CMK (cell line): ENCODE measurements around the gene NECAP2.

Experiments used
- DNase-seq: peaks from one replicate; pipeline ENCODE4 v3.0.0-alpha.2; 2010; ENCODE audit warnings: low read depth

NECAP2 gene, protein sequence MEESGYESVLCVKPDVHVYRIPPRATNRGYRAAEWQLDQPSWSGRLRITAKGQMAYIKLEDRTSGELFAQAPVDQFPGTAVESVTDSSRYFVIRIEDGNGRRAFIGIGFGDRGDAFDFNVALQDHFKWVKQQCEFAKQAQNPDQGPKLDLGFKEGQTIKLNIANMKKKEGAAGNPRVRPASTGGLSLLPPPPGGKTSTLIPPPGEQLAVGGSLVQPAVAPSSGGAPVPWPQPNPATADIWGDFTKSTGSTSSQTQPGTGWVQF

GRCh38 chr1:16440470-16441281, at the start of gene NECAP2:
Gene NECAP2 (plus strand): TSS chr1:16440724. CDS start chr1:16440762, 38 bp downstream.
- DNase-seq: peak; percentile 95

- no peak for DNase-seq
Measured at GRCh38 chr1:16391411-16391810, 49.1 kb upstream of the NECAP2 start.

DNA sequence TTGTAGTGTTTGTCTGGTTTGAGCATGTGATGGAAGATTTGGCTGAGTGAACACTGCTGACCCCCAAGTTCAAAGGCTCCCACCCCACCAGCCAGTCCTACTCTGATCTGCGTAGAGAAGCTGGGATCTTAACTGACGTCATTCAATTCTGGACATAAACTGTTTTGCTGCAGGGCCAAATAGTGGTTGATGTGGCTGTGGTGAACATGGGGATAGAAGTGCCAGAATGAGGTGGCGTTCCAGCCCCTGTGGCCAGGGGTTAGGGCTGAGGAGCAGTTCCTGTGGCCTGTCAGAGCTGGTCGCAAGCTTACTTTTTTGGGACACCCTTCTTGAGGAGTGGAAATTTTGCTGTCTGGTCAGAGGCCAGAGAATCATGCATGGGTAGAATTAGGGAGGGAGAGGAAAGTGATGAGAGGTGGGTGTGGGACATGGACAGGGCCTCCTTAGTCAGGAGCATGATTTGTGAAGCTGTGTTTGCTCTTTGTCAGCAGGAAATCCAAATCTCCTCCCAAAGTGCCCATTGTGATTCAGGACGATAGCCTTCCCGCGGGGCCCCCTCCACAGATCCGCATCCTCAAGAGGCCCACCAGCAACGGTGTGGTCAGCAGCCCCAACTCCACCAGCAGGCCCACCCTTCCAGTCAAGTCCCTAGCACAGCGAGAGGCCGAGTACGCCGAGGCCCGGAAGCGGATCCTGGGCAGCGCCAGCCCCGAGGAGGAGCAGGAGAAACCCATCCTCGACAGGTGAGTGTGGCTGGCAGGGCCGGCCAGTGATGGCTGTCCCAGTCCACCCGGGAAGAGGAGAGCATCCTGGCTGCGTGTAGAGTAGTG, 47.6 kb upstream of the NECAP2 start:
- DNase-seq: no peak

DNA sequence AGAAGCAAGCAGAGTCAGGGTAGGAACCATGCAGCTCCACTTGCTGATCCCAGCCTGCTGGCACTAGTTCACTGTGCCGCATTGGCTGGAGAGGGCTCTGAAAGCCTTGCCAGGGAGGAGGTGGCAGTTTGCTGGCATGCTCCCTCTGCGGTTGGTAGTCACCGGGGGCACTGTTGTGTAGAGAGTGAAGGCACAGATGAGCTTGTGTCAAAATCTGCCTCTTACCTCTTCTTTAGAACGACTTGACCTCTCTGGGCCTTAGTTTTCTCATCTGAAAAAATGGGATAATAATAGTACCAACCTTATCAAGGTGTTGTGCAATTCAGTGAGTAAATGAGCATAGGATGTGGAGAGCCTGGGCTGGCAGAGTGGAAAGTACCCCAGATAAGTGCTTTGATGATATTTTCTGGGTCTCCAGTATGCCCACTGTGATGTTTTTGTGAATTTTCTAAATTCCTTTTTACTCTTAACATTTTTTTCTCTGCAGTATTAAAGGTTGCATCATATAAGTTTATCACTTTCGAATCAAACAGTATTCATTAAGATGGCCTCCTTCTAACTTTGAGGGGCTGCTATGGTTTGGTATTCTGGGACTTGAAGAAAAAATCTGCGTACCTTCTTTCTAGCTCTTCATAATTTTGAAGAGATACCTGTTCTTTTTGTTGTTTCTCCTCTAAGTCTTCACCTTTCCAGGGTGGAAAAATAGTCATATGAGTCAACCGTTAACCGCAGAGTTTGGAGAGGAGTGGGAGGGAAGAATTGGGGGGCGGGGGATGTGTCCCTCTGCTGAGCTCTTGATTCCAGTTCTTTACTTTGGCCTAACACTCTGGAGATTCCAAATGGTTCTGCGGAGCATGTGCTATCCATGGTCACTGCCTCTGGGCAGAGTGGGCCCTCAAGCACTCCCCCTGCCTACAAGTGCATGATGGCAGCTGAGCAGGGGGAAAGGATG, 46.7 kb upstream of the NECAP2 start:
- DNase-seq: no peak

- DNase-seq: no peak
Measured at GRCh38 chr1:16394977-16395376, 45.5 kb upstream of the NECAP2 start.

DNA sequence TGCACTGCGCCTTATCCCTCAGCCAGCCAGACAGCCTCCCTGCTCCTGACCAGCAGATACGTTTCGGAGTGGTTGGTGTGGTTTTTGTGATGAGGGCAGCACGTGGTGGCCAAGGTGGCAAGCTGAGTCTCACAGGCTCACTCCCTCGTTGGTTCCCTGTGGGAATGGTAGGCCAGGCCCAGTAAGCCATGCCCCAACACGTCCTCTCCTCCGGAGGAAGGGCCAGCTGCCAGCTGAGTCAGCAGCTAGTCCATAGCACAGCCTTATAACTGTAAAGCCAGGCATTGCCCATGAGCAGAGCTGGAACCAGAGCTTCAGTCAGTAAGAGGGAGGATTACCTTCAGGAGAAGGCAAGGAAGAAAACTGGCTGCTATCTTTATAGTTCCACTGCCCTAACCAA, 43.9 kb upstream of the NECAP2 start:
- DNase-seq: no peak

- DNase-seq: no peak
Measured at GRCh38 chr1:16397120-16397519, 43.4 kb upstream of the NECAP2 start.

GRCh38 chr1:16398371-16398953, 42.1 kb upstream of the NECAP2 start:
- DNase-seq: no peak

- DNase-seq: no peak
Measured at GRCh38 chr1:16402742-16403141, 37.8 kb upstream of the NECAP2 start.

DNA sequence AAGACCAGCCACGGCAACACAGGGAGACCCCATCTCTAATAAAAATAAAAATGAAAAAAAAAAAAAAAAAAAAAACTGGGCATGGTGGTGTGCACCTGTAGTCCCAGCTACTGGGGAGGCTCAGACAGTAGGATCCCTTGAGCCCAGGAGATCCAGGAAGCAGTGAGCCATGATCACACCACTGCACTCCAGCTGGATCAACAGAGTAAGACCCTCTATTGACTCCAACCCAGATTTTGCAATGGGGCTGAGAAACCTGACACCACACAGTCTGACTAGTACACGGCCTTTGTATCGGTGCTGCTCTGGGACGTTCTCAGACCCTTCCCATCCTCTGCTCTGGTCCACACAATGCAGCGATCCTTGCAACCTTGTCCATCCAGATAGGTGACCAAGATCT, 35.1 kb upstream of the NECAP2 start:
- DNase-seq: no peak

DNA sequence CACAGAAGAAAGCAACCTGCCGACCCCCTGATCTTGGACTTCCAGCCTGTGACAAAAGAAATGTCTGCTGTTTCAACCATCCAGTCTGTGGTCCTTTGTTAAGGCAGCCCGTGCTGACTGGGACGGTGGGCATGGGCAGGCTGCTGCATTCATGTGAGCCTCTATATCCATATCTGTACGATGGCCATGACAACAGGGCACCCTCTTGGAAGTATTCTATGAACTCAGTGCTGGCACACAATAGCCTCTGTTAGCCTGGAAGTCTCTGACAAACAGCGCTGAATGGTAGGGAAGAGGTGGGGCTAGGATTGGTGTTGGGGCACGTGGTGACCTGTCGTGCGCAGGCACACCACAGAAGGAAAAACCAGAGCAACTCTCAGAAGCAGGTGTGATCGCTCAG, 33.7 kb upstream of the NECAP2 start:
- no peak for DNase-seq

DNA sequence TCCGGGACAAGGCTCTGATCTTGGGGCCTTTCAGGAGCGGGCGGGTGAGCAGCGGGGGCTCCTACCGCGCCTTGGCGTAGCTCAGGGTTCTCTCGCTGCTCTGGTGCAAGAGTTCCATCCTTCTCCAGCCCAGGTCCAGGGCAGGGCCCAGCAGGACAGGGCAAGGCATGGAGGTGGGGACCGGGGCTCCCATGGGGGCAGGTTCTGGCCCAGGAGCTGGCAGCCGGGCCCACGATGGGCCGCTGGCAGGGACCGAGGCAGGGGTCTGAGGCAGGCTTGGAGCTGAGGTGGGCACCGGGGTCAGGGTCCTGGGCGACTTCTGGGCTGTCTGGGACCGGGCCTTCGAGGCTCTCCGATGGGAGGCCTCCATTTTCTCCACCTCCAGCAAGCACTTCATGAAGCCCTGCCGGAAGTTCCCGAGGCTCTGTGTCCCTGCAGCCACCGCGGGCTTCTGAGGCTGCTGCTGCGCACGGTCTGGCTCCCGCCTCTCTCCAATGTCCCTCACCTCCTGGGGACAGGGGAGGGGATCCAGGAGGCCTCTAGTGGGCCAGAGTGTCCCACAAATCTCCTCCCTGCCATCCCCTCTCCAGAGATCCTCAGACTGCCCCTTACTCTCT, 30.9 kb upstream of the NECAP2 start:
- no peak for DNase-seq

GRCh38 chr1:16410803-16411202, 29.7 kb upstream of the NECAP2 start:
- no peak for DNase-seq

DNA sequence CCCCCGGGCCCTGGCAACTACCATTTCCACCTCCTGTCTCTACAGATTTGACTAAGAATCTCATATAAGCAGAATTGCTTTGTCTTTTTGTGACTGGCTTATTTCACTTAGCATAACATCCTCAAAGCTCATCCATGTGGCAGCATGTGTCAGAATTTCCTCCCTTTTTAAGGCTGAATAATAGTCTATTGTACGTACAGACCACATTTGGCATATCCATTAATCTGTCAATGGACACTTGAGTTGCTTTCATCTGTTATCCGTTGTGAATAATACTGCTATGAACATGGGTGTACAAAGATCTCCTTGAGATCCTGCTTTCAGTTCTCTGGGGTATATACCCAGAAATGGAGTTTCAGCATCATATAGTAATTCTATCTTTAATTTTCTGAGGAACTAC, 27.3 kb upstream of the NECAP2 start:
- no peak for DNase-seq

DNA sequence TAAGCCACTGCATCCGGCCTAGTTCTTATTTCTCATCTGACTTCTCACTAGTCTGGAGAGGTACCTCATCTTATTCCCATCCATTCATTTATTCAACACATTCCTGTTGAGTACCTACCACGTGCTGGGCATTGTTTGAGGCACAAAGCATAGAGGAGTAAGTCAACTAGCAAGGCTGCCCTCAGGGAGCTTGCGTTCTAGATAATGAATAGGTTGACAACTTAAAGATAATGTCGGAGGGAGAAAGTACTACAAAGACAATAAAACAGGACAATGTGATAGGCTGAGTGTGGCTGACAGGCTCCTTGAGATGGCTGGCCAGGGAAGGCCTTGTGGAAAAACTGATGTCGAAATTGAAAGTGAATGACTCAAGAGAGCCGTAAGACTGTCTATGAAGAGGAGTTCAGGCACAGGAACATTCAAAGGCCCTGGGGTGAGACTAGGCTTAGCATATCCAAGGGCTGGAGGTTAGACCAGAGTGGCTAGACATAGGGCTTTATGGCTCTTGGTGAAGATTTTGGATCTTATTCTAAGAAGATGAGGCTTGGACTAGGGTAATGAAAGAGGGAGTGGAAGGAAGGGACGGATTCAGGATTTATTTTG, 21.6 kb upstream of the NECAP2 start:
- no peak for DNase-seq

DNA sequence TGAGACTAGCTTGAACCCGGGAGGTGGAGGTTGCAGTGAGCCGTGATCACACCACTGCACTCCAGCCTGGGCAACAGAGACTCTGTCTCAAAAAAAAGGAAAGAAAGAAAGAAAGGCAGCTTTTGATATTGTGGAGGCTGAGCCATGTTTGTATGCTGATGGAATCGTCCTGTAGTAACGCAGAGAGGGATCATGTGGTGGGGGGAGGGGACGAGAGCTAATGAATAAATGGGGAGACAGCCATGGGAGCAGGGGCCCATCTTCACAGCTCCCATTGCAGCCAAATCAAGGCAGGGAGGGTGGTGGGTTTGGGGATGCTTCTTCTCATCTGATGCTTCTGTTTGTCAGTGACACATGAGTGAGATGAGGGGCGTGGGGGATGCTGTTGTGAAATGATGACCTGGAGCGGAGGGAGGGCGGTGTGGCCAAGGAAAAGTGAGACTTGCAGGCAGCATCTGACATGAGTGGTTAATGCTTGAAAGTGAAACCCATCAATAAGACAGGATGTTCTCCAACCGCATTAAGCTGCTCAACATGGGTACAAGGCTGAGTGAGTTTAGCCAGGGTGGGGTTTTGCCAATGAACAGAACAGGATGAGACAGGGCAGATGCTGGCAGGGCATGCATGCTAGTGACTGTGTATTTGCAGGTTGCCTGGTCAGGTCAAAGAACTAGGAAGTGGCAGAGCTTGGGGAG, 20.0 kb upstream of the NECAP2 start:
- DNase-seq: no peak

DNA sequence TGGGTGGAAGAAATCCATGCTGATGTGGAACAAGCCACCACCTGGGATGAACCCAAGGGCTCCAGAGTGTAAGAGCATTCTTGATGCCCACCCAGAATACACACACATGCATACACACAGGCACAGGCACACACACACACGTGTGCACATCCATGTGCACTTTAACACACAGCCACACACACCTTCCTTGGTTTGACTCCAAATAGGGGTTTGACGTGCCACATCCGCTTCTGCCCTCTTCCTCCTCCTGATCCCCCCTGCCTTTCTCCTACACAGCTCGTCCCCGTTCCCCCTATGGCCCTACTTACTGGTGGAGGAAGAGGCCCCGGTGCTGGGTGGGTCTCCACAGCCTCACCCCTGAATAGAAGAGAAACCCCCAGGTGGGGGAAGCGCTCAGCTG, 19.3 kb upstream of the NECAP2 start:
- no peak for DNase-seq

DNA sequence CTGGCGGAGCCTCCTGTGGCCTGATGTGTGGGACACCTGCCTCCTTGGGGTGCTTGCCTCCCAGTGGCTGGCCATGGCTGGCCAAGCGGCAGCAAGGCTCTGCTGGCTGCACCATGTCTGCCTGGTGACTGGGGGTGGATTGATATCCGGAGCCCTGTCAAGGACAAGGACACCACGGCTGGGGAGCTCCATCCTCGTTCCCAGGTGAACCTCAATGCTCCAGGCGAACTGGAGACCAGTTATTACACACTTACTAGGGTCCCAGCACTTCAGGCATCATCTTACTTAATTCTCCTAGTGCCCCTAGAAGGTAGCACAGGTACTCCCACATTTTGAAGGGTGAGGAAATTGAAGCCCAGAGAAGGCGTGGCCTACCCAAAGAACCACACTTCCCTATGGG, 18.5 kb upstream of the NECAP2 start:
- DNase-seq: no peak

DNA sequence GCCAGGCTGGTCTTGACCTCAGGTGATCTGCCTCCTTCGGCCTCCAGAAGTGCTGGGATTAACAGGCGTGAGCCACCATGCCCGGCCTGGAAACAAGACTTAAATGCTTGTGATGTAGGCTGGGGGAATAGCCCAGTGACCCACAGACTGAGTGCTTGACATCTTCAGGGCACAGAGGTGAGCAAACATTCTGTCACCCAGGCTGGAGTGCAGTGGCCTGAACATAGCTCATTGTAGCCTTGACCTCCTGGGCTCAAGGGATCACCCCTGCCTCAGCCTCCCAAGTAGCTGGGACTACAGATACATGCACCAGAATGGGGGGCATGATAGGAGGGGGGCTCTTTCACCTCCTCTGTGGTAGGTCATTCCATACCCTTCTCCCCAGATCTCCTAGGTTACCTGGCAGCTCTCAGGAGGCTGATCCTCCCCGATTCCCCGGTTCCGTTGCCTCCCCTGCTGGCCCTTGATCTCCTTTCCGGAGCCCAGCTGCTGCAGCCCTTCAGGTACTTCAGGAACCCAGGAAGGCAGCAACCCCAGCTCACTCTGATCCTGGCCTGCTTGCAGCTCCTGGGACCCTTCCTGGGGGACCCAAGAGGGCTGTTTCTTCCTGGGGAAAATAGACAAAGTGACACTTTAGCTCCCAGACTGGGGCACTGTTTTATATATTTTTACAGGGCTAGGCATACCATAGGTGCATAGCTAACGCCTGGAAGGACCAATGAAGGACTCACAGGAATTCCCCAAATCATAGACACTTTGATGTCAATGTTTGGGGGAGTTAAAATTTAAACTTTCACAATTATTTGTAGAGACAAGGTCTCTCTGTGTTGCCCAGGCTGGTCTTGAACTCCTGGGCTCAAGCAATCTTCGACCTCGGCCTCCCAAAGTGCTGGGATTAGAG, 15.1 kb upstream of the NECAP2 start:
- no peak for DNase-seq
